ENCODE measurements around the gene MYL2.
A peak's percentile ranks its signal among the peaks of the same experiment; 100 is the strongest.
"Not testable (repeated sequence)": the region's sequence is repeated elsewhere in the genome, so short reads cannot be mapped to it uniquely, and the experiment has no call there.

Gene MYL2

GRCh38 chr12:110920324-110920910, at the start of gene MYL2:
MYL2 (minus strand) TSS chr12:110920579; CDS start chr12:110920529, 50 bp downstream.
- DNase-seq (ENCODE audit: low spot score), result no peak

- DNase-seq (ENCODE audit: low spot score), result no peak
These were observed 45.8 kb upstream of the MYL2 start for GRCh38 chr12:110966081-110966760.

- DNase-seq (ENCODE audit: low spot score), result no peak
These were observed 45.2 kb upstream of the MYL2 start for GRCh38 chr12:110965574-110965973.

- DNase-seq (ENCODE audit: low spot score), result no peak
These were observed 40.4 kb upstream of the MYL2 start for GRCh38 chr12:110960795-110961194.

- DNase-seq (ENCODE audit: low spot score), result no peak
These were observed 37.3 kb upstream of the MYL2 start for GRCh38 chr12:110957652-110958051.

GRCh38 chr12:110957159-110957558, 36.8 kb upstream of the MYL2 start:
- no peak for DNase-seq (ENCODE audit: low spot score)

GRCh38 chr12:110950867-110951266, 30.5 kb upstream of the MYL2 start:
- not testable (repeated sequence) for DNase-seq (ENCODE audit: low spot score)

- DNase-seq (ENCODE audit: low spot score), result not testable (repeated sequence)
These were observed 30.1 kb upstream of the MYL2 start for GRCh38 chr12:110950466-110950865.

GRCh38 chr12:110948041-110948440, 27.7 kb upstream of the MYL2 start:
- no peak for DNase-seq (ENCODE audit: low spot score)

GRCh38 chr12:110943373-110943772, 23.0 kb upstream of the MYL2 start:
- DNase-seq (ENCODE audit: low spot score), result no peak

- DNase-seq (ENCODE audit: low spot score), result no peak
These were observed 21.0 kb upstream of the MYL2 start for GRCh38 chr12:110941391-110941790.

GRCh38 chr12:110940933-110941332, 20.6 kb upstream of the MYL2 start:
- no peak for DNase-seq (ENCODE audit: low spot score)

GRCh38 chr12:110940296-110940695, 19.9 kb upstream of the MYL2 start:
- no peak for DNase-seq (ENCODE audit: low spot score)

GRCh38 chr12:110937104-110937641, 16.8 kb upstream of the MYL2 start:
- peak; percentile 69 for DNase-seq (ENCODE audit: low spot score)

- no peak for DNase-seq (ENCODE audit: low spot score)
These were observed 16.2 kb upstream of the MYL2 start for GRCh38 chr12:110936367-110937103.

GRCh38 chr12:110935588-110935987, 15.2 kb upstream of the MYL2 start:
- no peak for DNase-seq (ENCODE audit: low spot score)

GRCh38 chr12:110934093-110934852, 13.9 kb upstream of the MYL2 start:
- DNase-seq (ENCODE audit: low spot score), result no peak

- DNase-seq (ENCODE audit: low spot score), result no peak
These were observed 13.1 kb upstream of the MYL2 start for GRCh38 chr12:110933326-110933974.

- no peak for DNase-seq (ENCODE audit: low spot score)
These were observed 11.7 kb upstream of the MYL2 start for GRCh38 chr12:110932046-110932445.

- no peak for DNase-seq (ENCODE audit: low spot score)
These were observed 10.9 kb upstream of the MYL2 start for GRCh38 chr12:110931315-110931728.

All from hepatic stellate cell (primary cell).